GM12865 (cell line): ENCODE results near the gene ACOXL.

Experiments
- DNase-seq: peaks from one replicate; pipeline ENCODE4 v3.0.0; 2010; ENCODE audit warnings: low read depth
- H3K4me3 ChIP-seq: 2 replicates; pipeline ENCODE4 v1.5.1; 2011; ENCODE audit warnings: mild to moderate bottlenecking, low read depth, low read length, control low read depth
- TF ChIP-seq, protein P1 (sequence below): IDR thresholded peaks from 2 replicates; pipeline ENCODE4 v1.5.1; 2011; ENCODE audit warnings: low read length, control low read depth, low read depth, inconsistent platforms; ENCODE audit not compliant: insufficient read depth; ENCODE audit errors: missing control alignments

Gene ACOXL

DNA sequence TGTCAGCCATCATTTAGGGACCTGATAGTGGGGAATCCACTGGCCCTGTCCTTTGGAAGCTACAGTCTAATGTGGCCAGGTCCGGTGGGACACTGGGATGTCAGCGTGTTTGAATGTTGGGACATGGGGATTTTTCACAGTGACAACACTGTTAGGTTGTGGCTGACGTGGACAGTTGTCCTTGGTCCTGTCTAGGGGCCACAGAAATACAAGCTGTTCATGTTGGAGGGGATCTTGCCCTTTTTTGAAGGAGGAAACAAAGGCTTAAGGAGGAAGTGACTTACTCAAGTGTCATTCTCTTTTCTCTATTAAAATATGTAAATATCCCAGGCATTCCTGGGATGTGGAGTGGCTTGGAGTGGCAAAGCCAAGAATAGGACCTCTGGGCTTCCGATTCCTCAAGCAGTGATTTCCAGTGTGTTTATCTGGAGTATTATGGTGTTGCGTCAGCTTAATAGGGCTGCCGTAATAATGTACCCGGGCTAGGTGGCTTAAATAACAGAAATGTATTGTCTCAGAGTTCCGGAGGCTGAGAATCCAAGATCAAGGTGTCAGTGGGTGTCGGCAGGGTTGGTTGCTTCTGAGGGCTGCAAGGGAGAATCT lies 8.5 kb downstream of the ACOXL start:
- TF ChIP-seq, protein P1, sequence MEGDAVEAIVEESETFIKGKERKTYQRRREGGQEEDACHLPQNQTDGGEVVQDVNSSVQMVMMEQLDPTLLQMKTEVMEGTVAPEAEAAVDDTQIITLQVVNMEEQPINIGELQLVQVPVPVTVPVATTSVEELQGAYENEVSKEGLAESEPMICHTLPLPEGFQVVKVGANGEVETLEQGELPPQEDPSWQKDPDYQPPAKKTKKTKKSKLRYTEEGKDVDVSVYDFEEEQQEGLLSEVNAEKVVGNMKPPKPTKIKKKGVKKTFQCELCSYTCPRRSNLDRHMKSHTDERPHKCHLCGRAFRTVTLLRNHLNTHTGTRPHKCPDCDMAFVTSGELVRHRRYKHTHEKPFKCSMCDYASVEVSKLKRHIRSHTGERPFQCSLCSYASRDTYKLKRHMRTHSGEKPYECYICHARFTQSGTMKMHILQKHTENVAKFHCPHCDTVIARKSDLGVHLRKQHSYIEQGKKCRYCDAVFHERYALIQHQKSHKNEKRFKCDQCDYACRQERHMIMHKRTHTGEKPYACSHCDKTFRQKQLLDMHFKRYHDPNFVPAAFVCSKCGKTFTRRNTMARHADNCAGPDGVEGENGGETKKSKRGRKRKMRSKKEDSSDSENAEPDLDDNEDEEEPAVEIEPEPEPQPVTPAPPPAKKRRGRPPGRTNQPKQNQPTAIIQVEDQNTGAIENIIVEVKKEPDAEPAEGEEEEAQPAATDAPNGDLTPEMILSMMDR, result no peak
- no peak overlapping the region for H3K4me3 ChIP-seq
- DNase-seq, result no peak

DNA sequence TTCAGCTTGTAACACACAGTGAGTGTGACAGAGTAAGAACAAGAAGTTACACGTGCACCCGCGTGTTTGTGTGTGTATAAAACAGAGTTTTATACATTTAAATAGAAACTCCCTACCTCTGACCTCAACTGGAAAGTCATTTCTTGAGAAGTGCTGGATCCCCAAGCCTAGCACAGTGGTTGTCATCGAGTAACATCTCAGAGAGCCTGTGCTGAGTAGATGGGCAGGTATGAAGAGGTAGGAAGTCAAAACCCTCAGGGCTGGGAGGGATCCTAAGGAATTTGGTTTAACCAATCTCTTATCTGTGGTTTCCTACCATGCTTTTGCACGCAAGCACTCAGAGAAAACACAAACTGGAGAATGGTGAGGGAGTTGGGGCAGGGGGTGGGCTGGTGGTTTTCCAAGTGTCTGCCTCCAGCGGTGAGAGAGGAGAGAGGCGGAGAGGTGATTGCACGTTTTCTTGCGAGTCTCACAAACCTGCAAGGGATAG lies 9.2 kb downstream of the ACOXL start:
- no peak overlapping the region for H3K4me3 ChIP-seq
- peak; percentile 33 for DNase-seq
- TF ChIP-seq, protein P1, result no peak

GRCh38 chr2:110742412-110742811 lies 10.0 kb downstream of the ACOXL start:
- peak; percentile 29 for DNase-seq
- TF ChIP-seq, protein P1, result no peak
- no peak overlapping the region for H3K4me3 ChIP-seq

DNA sequence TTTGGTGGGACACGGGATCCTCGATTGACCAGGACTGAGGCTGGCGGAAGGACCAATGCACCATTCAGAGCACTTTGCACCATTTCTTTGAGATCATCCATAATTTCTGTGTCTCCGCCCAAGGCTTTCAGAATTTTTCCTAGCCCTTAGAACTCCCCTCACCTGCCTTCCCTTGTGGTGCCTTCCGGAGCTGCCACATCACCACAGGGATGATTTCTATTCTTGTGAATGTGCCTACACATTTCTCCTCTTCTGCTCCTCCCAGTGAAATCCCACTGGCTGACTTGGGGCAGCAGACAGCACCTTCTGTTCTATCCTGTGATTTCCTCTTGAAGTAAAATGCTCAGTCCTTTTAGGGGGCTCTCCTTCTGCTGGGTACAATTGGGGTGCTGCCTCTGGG lies 11.2 kb downstream of the ACOXL start:
- TF ChIP-seq, protein P1, result no peak
- no peak for DNase-seq
- H3K4me3 ChIP-seq, result no peak overlapping the region

- no peak overlapping the region for H3K4me3 ChIP-seq
- TF ChIP-seq, protein P1, result no peak
- peak; percentile 38 for DNase-seq
Observed at GRCh38 chr2:110744429-110744828, 12.1 kb downstream of the ACOXL start.

- H3K4me3 ChIP-seq, result no peak overlapping the region
- TF ChIP-seq, protein P1, result no peak
- DNase-seq, result no peak
Observed at GRCh38 chr2:110745048-110745447, 12.7 kb downstream of the ACOXL start.

- TF ChIP-seq, protein P1, result no peak
- no peak overlapping the region for H3K4me3 ChIP-seq
- no peak for DNase-seq
Observed at GRCh38 chr2:110746586-110747521, 14.5 kb downstream of the ACOXL start.
